ENCODE data around the gene TMEM33. TPM values are rescaled to one million over a fixed set of nuclear protein-coding genes. Genes with fewer than 3 reads are reported as not detected.

The TMEM33 gene
- polyA plus RNA-seq, 1 of the 3 experiments (the other 2 are of a cell fraction) = 31.2 TPM

GRCh38 chr4:41940834-41941233 is 5.6 kb downstream of the TMEM33 start (continued):
- no peak for TF ChIP-seq IRF3 (IDR thresholded peaks at IDR 0.05; ENCODE audit: low read depth, low read length)
- TF ChIP-seq RFX5 (IDR thresholded peaks at IDR 0.05; ENCODE audit: low read length) = no peak
- TF ChIP-seq RAD21 (IDR thresholded peaks at IDR 0.05; ENCODE audit: low read length) = no peak
- TF ChIP-seq NRF1 (IDR thresholded peaks at IDR 0.05; ENCODE audit: low read depth, low read length) = no peak
- TF ChIP-seq, protein P1, sequence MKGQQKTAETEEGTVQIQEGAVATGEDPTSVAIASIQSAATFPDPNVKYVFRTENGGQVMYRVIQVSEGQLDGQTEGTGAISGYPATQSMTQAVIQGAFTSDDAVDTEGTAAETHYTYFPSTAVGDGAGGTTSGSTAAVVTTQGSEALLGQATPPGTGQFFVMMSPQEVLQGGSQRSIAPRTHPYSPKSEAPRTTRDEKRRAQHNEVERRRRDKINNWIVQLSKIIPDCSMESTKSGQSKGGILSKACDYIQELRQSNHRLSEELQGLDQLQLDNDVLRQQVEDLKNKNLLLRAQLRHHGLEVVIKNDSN (IDR thresholded peaks at IDR 0.05; ENCODE audit: borderline replicate concordance, low read depth) = no peak
- TF ChIP-seq RXRA (IDR thresholded peaks at IDR 0.05; ENCODE audit: borderline replicate concordance, low read depth) = no peak
- TF ChIP-seq POLR2AphosphoS5 (IDR thresholded peaks at IDR 0.05; ENCODE audit: low read depth, low read length) = no peak
- TF ChIP-seq, protein P2, sequence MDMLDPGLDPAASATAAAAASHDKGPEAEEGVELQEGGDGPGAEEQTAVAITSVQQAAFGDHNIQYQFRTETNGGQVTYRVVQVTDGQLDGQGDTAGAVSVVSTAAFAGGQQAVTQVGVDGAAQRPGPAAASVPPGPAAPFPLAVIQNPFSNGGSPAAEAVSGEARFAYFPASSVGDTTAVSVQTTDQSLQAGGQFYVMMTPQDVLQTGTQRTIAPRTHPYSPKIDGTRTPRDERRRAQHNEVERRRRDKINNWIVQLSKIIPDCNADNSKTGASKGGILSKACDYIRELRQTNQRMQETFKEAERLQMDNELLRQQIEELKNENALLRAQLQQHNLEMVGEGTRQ (IDR thresholded peaks at IDR 0.05; ENCODE audit: borderline replicate concordance, low read depth, low read length) = no peak
- TF ChIP-seq NFIC (IDR thresholded peaks at IDR 0.05; ENCODE audit: borderline replicate concordance) = no peak
- no peak for TF ChIP-seq MXI1 (IDR thresholded peaks at IDR 0.05; ENCODE audit: low read depth, low read length)
- no peak for TF ChIP-seq JUND (IDR thresholded peaks at IDR 0.05)
- TF ChIP-seq, protein P3, sequence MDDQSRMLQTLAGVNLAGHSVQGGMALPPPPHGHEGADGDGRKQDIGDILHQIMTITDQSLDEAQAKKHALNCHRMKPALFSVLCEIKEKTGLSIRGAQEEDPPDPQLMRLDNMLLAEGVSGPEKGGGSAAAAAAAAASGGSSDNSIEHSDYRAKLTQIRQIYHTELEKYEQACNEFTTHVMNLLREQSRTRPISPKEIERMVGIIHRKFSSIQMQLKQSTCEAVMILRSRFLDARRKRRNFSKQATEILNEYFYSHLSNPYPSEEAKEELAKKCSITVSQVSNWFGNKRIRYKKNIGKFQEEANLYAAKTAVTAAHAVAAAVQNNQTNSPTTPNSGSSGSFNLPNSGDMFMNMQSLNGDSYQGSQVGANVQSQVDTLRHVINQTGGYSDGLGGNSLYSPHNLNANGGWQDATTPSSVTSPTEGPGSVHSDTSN (IDR thresholded peaks at IDR 0.05) = no peak

- ChIA-PET CTCF (no interaction called here), POLR2A (no interaction called here)
- 94% methylated on average over 2 of the region's 2 CpGs for WGBS (ENCODE audit: low lambda C conversion rate)
These were observed 8.3 kb downstream of the TMEM33 start for GRCh38 chr4:41943506-41943905.

More at GRCh38 chr4:41943506-41943905, 8.3 kb downstream of the TMEM33 start:
- Histone ChIP-seq H4K20me1 (ENCODE audit: insufficient read depth) (peaks cover 2% of the 10 kb centered on the region), H3K36me3 (replicated peaks in 1 of 2; ENCODE audit: control insufficient read depth in 1 of 2, insufficient read depth in 2 of 2, low read length in 1 of 2) (peaks cover 86 to 89% of the 10 kb centered on the region in 2 experiments), H3K27ac (ENCODE audit: low read depth in 2 of 2, low read length in 1 of 2) (no peak overlapping the region), H3K4me3 (ENCODE audit: low read depth in 2 of 2, low read length in 1 of 2) (no peak overlapping the region), H3F3A (replicated peaks; ENCODE audit: insufficient read depth) (no peaks in the 10 kb centered on the region), H3K9me2 (no peaks in the 10 kb centered on the region), H3K4me2 (no peak overlapping the region), H3K27me3 (ENCODE audit: insufficient read depth) (no peaks in the 10 kb centered on the region), H3K4me1 (ENCODE audit: control insufficient read depth in 1 of 2, insufficient read depth in 2 of 2, low read depth in 1 of 2, low read length in 1 of 2) (no peaks in the 10 kb centered on the region), H3K9ac (no peak overlapping the region), H2AFZ (ENCODE audit: low read depth) (no peak overlapping the region), H3K9me3 (no peaks in the 10 kb centered on the region), H3K79me2 (ENCODE audit: insufficient read depth) (peaks cover 63% of the 10 kb centered on the region)
- DNase-seq = no peak
- TF ChIP-seq ELF1 (IDR thresholded peaks at IDR 0.05) = no peak
- TF ChIP-seq RCOR1 (IDR thresholded peaks at IDR 0.05; ENCODE audit: low read length) = no peak
- no peak for TF ChIP-seq YY1 (IDR thresholded peaks at IDR 0.05; ENCODE audit: low read depth)
- TF ChIP-seq EP300 (IDR thresholded peaks at IDR 0.05; ENCODE audit: borderline replicate concordance in 1 of 2, low read depth in 1 of 2, low read length in 1 of 2) = no peak
- no peak for TF ChIP-seq MEF2A (IDR thresholded peaks at IDR 0.05; ENCODE audit: borderline replicate concordance, low read depth)
- no peak for TF ChIP-seq JUND (IDR thresholded peaks at IDR 0.05)
- TF ChIP-seq, protein P1 (IDR thresholded peaks at IDR 0.05; ENCODE audit: borderline replicate concordance, low read depth) = no peak
- no peak for TF ChIP-seq RFX5 (IDR thresholded peaks at IDR 0.05; ENCODE audit: low read length)
- TF ChIP-seq POLR2AphosphoS5 (IDR thresholded peaks at IDR 0.05; ENCODE audit: low read depth, low read length) = no peak
- TF ChIP-seq RXRA (IDR thresholded peaks at IDR 0.05; ENCODE audit: borderline replicate concordance, low read depth) = no peak
- TF ChIP-seq ZBTB33 (IDR thresholded peaks at IDR 0.05; ENCODE audit: borderline replicate concordance, low read depth) = no peak
- no peak for TF ChIP-seq EZH2phosphoT487 (IDR thresholded peaks at IDR 0.05; ENCODE audit: borderline replicate concordance, low read depth)
- TF ChIP-seq CTCF (IDR thresholded peaks at IDR 0.05) = no peak
- no peak for TF ChIP-seq GATA2 (CRISPR knock-in tag; IDR thresholded peaks at IDR 0.05)
- no peak for TF ChIP-seq FOXJ3 (CRISPR knock-in tag; IDR thresholded peaks at IDR 0.05)
